Fibroblast of skin of abdomen (primary cell): ENCODE results near the gene ADCY1.

Experiments used
- DNase-seq: peaks from one replicate; pipeline ENCODE4 v3.0.0-alpha.2; 2013

ADCY1 gene

DNA sequence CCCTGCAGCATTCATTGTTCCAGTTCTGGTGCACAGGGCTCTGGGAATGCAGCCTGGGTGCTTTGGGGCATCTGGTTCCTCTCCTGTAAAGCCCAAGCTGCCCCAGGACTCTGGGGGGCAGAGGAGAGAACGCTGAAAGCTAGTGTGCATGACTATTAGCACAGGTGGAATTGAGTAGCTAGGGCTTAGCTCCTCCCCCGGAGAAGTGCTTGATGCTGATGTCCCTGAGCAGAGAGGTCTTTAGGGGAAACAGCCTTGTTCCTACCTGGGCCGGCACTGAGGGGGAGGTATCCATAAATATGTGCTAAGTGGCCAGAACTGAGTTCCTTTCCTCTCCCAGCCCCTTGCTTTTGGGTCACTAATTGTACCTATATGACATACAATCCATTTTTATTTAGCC lies 3.9 kb downstream of the ADCY1 start:
- DNase-seq, result no peak

DNA sequence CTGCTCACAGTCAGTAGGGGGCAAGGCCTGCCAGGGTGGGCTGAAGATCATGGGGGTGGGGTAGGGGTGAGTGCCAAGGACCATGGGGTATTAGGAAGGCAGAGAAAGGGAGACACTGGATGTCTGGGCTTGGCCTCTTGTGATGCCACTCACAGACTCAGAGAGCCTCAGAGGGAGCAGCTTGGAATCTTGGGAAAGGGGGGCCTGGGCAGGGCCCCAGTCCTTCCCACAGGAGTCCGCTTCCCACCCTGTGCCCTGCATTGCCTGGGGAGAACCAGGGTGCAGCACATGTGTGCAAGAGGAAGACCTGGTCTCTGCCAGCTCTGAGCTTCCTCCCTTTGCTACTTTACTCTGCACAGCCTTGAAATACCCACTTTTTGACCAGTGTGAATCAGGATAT lies 4.3 kb downstream of the ADCY1 start:
- DNase-seq, result no peak

DNA sequence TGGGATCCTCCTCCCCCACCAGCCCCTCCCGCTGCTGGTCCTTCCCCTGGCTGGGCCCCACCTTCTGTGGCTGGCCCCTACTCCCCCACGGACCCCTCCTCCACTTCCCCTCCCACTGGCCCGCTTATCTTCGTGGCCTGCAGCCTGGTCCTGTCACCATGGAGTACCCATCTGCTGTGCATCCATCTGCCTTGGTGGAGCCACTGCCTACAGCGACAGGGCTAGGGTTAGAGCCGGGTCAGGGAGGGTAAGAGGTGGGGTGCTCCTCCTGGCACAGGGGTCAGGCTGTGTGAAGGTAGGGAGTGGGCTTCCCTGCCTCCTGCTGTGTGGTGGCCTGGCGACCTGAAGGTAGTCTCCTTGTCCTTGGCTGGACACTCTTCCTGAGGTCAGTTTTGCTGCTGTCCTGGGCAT lies 5.2 kb downstream of the ADCY1 start:
- no peak for DNase-seq

DNA sequence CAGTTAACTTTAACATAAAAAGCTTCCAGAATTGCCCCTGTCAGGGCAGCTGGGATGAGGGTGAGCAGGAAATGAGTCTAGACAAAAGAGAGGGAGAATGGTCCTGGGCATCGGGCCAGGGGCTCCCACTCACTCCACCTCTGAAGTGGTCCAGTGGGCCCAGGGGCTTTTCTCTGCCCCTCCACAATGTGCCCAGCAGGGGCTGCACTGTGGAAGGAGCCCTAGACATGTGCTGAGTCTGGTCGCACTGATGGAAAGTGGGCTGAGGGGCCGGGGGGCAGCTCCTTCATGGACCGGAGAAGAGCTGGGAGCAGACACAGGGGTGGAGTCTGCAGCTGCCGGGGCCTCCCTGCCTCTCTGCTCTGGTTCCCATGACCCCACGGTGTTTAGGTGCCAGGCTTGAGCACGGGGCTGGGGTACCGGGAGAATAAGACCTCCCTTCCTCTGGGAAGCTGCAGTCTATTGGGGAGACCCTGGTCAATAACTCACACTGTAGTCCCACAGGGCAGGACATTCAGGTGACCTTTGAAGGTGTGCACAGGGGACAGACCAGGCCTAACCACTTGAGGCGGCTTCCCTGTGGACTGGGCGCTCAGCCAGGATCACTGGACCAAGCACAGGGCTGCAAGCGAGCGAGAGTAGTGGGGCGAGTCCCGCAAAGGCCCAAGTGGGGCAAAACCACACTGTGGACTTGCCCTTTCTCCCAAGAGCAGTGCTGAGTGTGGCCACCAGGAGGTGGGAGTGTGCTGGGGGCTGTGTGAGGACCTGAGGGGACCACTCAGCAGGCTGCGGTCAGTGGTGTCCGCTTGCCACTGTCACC lies 6.1 kb downstream of the ADCY1 start:
- no peak for DNase-seq

DNA sequence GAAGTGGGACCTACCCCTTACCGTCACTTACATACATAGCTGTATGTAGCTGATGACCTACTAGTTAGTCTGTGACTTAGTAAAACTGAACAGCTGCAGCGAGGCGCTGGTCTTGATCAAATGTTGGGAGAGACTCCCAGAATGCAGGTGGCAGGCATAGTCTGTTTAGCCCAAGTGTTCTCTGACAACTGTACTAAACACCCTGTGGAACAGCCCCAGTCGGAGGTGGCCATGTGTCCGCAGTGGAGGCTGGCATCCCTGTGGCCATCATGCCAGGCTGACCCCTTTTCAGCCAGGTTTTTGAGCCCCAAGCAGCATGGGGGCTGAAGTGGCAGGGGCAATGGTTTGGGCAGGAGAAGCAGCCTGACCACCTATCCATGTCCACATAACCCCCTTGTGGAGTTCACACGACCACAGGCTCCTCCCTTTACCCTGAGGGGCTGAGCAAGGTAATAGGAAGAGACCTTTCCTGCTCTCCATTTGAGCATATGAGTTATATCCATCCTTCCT lies 7.2 kb downstream of the ADCY1 start:
- DNase-seq, result no peak

DNA sequence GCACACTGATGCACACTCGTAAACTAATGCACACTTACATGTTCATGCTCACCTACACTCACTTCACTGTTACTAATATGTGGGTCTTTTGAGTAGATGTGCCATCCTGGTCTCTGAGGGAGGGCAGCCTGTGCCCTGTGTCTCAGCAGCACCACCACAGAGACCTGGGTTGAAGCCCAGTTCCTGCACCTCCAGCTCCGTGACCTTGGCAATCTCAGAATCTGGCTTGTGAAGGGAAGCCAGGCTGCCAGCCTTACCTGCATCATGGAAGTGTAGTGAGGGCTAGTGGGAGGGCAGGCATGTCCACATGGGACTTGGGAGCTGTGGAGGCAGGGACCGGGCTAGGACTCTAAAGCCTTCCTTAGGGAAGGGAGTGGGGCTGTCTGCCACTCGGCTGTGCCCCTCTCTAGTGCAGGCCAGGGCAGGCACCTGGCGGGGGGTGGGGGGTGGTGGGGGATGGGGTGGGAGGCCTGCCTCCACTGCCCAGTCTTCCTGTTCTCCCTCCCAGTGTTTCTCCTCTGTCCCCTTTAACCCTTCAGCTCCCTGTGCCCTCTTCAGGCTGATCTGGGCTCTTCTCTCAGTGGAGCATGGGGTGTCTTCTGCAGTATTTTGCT lies 8.1 kb downstream of the ADCY1 start:
- DNase-seq, result no peak

DNA sequence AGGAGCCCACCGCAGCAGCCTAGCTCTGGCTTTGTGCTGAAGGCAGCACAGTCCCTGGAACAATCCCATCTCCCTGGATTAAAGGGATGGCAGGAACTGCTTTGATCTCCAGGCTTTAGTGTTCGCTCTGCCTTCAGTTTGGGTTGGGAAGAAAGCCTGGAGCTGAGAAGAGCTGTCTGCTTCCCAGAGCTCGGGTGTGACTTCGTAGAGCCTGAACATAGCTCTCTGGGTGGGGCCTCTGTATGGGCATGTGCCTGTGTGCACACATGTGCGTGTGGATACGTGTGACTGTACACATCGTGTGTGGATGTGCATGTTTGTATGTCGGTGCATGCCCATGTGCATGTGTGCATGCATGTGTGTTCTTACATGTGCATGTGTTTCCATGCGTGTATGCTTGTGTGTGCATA lies 8.7 kb downstream of the ADCY1 start:
- no peak for DNase-seq

DNA sequence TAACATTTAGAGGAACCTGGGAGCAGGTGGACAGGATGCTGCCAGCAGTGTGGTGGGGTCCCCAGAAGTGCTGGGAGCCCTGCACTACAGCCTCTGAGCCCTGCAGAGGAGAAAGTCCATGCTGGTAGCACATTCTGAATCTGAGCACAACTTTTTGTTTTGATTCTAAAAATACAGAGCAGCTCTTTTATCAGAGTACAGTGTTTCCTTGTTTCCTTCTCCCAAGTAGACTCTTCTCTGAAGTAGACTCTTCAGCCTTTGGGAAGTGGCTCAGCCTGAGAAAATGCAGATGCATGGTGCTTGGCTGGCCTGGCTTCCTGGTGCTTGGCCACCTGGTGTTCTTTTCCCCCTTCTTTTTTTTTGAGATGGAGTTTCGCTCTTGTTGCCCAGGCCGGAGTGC lies 9.1 kb downstream of the ADCY1 start:
- no peak for DNase-seq

DNA sequence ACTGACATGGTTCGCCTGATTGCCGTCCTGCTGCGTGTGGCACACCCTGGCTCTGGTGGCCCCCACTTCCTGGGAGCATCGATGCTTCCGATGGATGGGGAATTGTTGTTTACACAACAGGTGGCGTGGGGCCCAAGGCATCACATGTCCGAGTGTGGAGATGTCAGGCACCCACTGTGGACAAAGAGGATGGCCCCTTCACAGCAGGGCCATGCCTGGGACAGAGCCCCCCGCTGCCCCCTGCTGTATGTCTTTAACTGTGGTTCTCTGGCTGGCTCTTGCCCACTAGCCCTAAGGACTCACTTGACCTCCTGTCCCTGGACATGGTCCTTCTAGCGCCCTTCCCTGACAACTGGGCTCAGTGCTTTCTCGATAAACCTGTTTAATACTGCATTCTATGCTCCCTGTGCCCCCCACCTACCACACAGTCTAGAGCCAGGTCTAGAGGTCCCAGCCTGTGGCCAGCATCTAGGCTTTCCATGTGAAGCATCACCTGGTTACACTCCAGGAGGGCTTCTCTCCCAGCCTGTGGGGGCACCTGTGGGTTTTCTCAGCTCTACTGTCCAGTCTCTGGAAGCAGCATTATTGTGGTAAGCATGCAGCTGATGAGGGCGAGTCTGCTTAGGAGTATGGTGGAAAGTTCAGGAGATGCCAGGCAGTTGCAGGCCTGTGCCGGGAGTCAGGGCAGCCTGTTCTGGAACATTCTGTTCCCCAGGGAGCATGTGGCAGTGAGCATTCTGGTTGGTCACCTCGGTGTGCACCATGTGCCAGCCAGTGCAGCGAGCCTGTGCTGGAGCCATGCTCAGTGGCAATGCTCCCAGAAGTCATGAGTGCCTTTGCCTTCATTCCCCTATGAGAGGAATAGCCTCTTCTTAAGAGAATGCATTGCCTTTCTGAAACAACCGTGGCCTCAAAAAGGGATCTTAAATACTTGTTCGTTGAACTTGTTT lies 10.4 kb downstream of the ADCY1 start:
- DNase-seq, result no peak

DNA sequence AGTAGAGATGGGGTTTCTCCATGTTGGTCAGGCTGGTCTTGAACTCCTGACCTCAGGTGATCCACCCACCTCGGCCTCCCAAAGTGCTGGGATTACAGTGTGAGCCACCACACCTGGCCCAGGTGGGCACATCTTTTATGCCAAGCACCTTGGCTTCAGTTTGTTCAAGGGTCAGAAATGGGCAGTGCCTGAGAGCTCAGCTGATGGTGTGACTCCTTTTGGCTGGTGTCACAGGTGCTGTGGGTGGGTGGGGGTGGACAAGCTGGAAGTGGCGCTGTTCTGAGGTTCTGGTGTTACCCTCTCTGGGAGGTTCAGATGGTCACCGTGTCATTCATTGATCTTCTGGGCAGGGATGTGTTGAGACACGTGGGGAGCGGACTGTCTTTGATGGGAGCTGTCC lies 11.5 kb downstream of the ADCY1 start:
- no peak for DNase-seq

DNA sequence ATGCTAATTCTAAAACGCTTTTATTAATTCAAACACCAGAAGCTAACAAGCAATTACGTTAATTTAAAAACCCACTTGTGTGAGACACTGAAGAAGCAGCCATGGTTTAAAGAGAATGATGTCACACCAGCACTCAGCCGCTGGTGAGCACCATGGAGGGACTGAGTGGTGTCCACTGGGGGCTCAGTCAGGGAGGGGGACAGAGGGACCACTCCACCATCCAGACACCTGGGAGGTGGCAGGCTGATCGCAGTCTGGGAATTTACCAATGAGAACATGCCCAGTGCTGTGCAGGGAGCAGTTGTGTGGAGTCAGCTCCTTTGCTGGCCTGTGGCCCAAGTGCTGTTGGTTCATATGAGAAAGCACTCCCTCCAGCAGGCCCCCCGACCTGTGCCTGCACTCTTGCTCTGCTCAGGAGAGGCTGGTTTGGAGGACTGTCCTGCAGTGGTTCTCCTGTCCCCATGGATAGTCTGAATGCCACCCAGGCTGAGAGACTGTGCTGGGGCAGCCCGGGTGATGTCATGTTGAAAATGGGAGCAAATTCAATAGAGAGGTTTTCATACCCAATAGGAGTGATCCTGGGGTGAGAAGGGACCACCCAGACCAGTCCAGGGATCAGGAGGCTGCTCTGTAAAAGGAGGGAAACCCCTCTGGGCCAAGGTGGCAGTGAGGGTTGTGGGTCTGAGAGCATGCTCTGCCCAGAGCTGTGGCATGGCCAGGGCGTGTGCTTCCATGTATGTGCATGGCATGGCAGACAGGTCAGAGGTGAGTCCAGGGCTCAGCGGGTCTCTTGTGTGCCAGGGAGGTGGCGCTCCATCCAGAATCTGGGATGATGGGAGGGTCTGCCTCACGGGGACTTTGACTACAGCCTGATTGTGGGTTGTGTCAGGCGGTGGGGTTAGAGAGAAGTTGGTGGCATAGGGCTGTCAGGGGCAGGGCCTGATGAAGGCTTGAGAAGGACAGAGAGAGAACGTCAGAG lies 12.7 kb downstream of the ADCY1 start:
- DNase-seq, result no peak

DNA sequence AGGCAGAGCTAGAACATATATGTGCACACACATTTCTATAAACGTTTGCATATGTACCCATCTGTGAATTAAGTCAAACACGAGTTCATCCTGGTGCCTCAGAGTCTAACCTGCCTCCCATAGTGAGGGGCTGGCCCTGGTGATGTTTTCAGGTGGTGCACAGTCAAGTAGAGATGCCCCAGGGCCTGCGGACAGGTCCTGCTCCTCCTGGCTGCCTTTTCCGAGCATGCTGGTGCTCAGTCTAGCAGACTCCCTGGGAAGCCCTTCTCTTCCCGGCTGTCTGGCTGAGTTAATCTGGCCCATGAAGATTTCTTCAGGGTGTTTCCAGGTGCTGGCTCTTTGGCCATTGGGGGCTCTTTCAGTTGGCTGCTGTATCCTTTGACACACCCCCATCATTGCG lies 14.3 kb downstream of the ADCY1 start:
- no peak for DNase-seq

DNA sequence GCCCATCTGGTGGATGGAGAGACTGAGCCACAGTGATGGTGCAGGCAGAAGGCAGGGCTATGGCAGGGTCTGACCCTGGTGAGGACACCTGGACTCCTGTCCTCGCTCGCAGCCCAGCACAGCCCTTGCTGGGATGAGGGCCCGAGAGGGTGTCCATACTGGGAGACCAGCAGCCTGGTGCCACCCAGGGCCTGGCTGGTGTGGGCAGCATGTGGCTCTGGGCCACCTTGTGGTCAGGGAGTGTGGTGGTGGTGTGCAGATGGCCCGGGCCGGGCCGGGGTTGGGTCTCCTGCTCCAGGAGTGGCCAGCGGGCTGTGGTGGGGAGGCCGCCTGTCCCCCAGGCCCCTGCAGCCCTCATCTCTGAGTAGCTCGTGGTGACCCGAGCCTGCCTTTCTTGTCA lies 14.9 kb downstream of the ADCY1 start:
- DNase-seq, result no peak

DNA sequence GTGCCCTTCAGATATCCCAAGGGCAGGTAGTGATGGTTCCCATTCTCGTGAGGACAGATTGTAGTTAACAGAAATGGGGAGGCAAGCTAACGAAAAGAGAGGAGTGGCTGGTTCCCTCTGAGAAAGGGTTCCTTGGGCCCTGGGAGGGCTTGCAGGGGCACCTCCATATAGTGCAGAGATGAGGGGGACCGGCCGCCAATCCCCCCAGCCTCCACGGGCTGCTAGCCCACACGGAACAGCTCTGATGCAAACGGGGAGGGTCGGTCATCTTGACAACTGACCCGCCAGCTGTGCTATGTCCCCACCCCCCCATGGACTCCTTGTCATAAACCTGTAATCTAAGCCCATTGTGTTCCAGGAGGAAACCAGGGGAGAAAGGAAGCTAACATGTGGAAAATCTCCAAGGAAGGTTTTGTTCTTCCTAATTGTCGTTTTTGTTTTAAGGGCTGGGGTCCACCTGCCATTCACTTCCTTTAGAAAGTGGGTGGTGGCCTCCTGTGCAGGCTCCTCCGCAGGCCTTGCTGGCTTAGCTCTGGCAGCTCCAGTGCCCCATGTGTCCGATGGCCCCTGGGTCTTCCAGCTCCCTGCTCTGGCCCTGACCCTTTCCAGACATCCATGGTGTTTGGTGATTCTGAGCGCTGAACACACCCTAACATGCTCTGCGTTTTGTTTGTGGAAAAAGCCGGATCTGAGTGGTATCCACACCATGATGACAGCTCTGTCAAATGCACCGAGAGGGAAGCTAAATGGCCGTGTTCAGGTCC lies 15.9 kb downstream of the ADCY1 start:
- DNase-seq, result no peak

DNA sequence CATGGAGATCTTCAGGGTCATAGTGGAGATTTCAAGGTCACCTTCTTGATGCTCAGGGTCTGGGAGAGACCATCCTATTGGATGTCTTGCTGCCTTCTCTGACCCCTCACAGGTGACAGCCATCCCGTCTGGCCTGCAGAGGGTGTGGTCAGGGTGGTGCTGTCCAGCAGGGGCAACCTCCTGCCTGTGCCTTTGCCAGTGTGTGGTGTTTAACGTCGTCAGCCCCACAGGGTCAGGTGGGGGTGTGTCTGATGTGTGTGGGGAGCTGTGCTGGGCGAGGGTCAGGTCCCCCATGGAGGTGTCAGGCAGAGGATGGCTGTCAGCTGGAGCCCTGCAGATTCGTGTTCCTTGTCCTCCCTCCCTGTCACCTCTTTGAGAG lies 16.5 kb downstream of the ADCY1 start:
- no peak for DNase-seq

DNA sequence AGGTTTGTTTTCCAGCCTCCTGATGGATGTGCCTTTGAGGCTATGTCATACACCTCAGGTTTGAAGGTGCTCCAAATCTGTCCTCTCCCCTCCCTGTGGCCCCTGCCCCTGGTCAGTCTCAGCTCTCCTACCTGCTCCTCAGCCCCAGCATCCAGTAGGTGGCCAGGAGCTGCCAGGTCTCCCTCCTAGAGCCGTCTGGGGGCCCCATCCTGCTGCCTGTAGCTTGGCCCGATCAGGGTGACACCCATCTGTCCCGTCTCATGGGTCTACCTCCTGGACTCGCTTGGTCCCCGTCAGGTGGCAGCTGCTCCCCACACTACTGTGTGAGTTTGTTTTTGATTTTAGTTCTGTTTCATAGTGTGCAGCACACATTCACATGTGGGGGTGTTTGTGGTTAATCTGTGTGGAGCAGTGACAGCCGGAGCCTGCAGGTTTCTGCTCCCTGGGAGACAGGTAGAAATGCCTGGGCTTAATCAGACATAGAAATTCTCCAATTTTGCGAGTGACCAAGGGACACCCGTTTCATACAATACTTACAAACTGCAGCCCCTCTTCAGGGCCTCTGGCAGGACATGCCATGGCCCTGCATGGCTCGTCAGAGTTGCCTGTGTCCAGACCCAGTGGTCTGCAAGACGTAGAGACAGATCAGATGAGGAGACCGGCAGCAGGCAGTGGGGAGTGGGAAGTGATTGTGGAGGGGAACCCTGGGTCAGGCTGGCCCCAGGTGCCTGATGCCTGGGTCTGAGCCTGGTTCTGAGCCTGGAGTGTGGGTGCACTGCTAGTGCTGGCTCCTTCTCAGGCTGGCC lies 17.1 kb downstream of the ADCY1 start:
- no peak for DNase-seq

DNA sequence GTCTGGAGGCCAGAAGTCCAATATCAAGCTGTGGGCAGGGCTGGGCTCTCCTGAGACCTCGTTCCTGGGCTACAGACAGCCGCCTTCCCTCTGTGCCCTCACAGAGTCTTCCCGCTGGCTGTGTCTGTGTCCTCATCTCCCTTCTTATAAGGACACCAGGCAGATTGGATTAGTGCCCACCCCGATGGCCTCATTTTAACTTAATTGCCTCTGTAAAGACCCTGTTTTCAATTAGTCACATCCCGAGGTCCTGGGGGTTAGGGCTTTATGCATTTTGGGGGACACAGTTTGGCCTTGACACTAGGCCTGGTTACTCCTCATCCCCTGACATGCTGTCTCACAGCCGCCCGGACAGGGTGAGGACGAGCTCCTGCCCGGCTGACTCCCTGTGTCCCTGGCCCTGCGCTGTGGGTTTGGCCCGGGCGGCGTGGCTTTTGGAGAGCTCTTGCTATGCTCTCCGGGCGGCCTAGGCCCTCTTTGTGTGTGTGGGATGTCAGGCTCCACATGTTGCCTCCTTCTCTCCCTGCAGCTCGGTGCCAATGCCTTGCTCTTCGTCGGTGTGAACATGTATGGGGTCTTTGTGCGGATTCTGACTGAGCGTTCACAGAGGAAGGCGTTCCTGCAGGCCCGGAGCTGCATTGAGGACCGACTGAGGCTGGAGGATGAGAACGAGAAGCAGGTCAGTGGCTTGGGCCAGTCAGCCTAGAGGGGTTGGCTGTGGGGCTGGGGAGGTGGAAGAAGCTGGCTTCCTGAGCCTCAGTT lies 18.2 kb downstream of the ADCY1 start:
- DNase-seq, result no peak

DNA sequence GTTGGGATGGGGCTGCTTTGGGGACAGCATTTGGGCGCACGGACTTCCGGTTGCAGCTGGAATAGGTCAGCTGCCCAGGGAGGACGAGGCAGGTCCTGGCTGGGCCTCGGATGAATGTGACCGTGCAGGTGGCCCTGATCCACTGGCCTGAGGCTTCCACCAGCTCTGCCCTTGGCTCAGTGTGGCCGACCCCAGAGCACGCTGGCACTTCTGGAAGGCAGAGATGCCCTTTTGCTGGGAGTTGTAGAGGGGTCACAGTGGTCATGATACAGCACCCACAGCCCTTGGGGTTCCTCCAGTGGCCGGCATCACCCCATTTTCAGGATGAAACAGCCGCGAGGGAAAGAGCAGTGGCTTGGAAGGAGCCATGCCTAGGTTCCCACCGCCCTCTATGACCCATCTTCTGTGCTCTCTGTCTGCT lies 19.0 kb downstream of the ADCY1 start:
- no peak for DNase-seq

DNA sequence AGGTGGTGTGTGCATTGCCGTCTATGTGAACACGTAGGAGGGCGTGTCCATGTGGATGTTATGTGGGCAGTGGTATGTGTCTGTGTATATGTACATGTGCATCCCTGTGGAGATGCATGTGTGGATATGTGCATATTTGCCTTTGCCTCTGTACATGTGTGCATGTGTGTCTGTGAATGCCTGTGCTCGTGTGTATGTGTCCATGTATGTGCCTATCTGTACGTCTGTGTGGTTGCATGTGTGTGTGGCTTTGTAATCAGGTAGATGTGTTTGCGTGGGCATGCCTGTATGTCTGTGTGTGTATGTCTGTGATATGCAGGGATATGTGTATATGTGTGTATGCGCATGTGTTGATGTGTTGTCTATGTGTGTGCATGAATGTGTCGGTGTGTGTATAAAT lies 19.7 kb downstream of the ADCY1 start:
- no peak for DNase-seq
